WTC11 (cell line): ENCODE results near the gene IL12B. TPM values are rescaled to one million over a fixed set of nuclear protein-coding genes. Genes with fewer than 3 reads are reported as not detected.

ENCODE experiments used
- ATAC-seq: fragments of 200-7000 bp; cut with Tn5 transposase; 2 replicates; pipeline ENCODE4 v1.10.0; 2021; ENCODE audit warnings: mild to moderate bottlenecking, moderate library complexity
- CTCF ChIA-PET: fragments of 300-600 bp; sonication (Branson Sonifier 250); formaldehyde crosslinking; loops from one replicate; lab custom pipeline; 2021; ENCODE audit warnings: antibody characterized with exemption; lab: Charles Lee
- POLR2A ChIA-PET: fragments of 350-600 bp; sonication (Branson Sonifier 250); formaldehyde crosslinking; loops from one replicate; lab custom pipeline; 2021; ENCODE audit warnings: antibody characterized with exemption; lab: Charles Lee
- DNase-seq: peaks from one replicate; pipeline ENCODE4 v3.0.0; 2021; ENCODE audit warnings: low spot score
- H3K27ac Mint-ChIP-seq: 2 replicates; pipeline ENCODE4 v1.8.0; 2021; ENCODE audit warnings: mixed read lengths
- H3K27me3 Mint-ChIP-seq: 2 replicates; pipeline ENCODE4 v1.8.0; 2021; ENCODE audit warnings: low read depth, mild to moderate bottlenecking, moderate library complexity, mixed read lengths
- H3K36me3 Mint-ChIP-seq: 2 replicates; pipeline ENCODE4 v1.8.0; 2021; ENCODE audit warnings: mixed read lengths
- H3K4me1 Mint-ChIP-seq: 2 replicates; pipeline ENCODE4 v1.8.0; 2022; ENCODE audit warnings: mixed read lengths
- H3K4me3 Mint-ChIP-seq: 2 replicates; pipeline ENCODE4 v1.8.0; 2021; ENCODE audit warnings: mild to moderate bottlenecking, moderate library complexity, mixed read lengths
- H3K9me3 Mint-ChIP-seq: 2 replicates; pipeline ENCODE4 v1.8.0; 2021; ENCODE audit warnings: mixed read lengths
- CREB1 ChIP-seq: sonication (generic); formaldehyde crosslinking; IDR thresholded peaks from 2 replicates; pipeline ENCODE4 v1.8.0; 2023; ENCODE audit warnings: mild to moderate bottlenecking, missing genetic modification reagents
- FOXP1 ChIP-seq: sonication (generic); formaldehyde crosslinking; IDR thresholded peaks from 2 replicates; pipeline ENCODE4 v1.8.0; 2022; ENCODE audit warnings: missing genetic modification reagents, mild to moderate bottlenecking, moderate library complexity, borderline replicate concordance
- HMGA2 ChIP-seq: fragments of 250-450 bp; sonication (Bioruptor Pico); IDR thresholded peaks from 2 replicates; pipeline ENCODE4 v1.4.0; 2021; ENCODE audit warnings: mild to moderate bottlenecking, moderate library complexity
- HMGXB4 ChIP-seq: sonication (generic); formaldehyde crosslinking; IDR thresholded peaks from 2 replicates; pipeline ENCODE4 v1.8.1; 2023; ENCODE audit warnings: mild to moderate bottlenecking, moderate library complexity, missing genetic modification reagents
- KAT7 ChIP-seq: sonication (generic); formaldehyde crosslinking; IDR thresholded peaks from 2 replicates; pipeline ENCODE4 v1.8.1; 2023; ENCODE audit warnings: missing genetic modification reagents, mild to moderate bottlenecking, borderline replicate concordance
- MAX ChIP-seq: sonication (generic); formaldehyde crosslinking; IDR thresholded peaks from 2 replicates; pipeline ENCODE4 v1.8.0; 2022; ENCODE audit warnings: mild to moderate bottlenecking, missing genetic modification reagents
- MLX ChIP-seq: sonication (generic); formaldehyde crosslinking; IDR thresholded peaks from 2 replicates; pipeline ENCODE4 v1.8.1; 2023; ENCODE audit warnings: mild to moderate bottlenecking, missing genetic modification reagents, moderate library complexity
- MXD4 ChIP-seq: fragments of 250-450 bp; sonication (Bioruptor Pico); IDR thresholded peaks from 2 replicates; pipeline ENCODE4 v1.8.0; 2021; ENCODE audit warnings: mild to moderate bottlenecking, moderate library complexity, borderline replicate concordance
- MYBL2 ChIP-seq: sonication (generic); formaldehyde crosslinking; IDR thresholded peaks from 2 replicates; pipeline ENCODE4 v1.8.1; 2023; ENCODE audit warnings: mild to moderate bottlenecking, moderate library complexity, missing genetic modification reagents
- NR1H2 ChIP-seq: sonication (generic); formaldehyde crosslinking; IDR thresholded peaks from 2 replicates; pipeline ENCODE4 v1.9.0; 2021; ENCODE audit warnings: mild to moderate bottlenecking, moderate library complexity, missing genetic modification reagents
- PRRX2 ChIP-seq: fragments of 250-450 bp; sonication (Bioruptor Pico); IDR thresholded peaks from 2 replicates; pipeline ENCODE4 v1.8.0; 2021; ENCODE audit warnings: mild to moderate bottlenecking
- RELA ChIP-seq: sonication (generic); formaldehyde crosslinking; IDR thresholded peaks from 2 replicates; pipeline ENCODE4 v1.8.1; 2022; ENCODE audit warnings: missing genetic modification reagents, mild to moderate bottlenecking, borderline replicate concordance
- SMAD3 ChIP-seq: sonication (generic); formaldehyde crosslinking; IDR thresholded peaks from 2 replicates; pipeline ENCODE4 v1.8.0; 2022; ENCODE audit warnings: missing genetic modification reagents, mild to moderate bottlenecking, borderline replicate concordance
- SP1 ChIP-seq: sonication (generic); formaldehyde crosslinking; conservative IDR thresholded peaks from 2 replicates; pipeline ENCODE4 v1.8.1; 2022; ENCODE audit warnings: missing genetic modification reagents
- STAT6 ChIP-seq: sonication (generic); formaldehyde crosslinking; conservative IDR thresholded peaks from 2 replicates; pipeline ENCODE4 v1.8.1; 2023; ENCODE audit warnings: mild to moderate bottlenecking, low read depth, missing genetic modification reagents, moderate library complexity
- TEAD1 ChIP-seq: sonication (generic); formaldehyde crosslinking; IDR thresholded peaks from 2 replicates; pipeline ENCODE4 v1.8.0; 2022; ENCODE audit warnings: mild to moderate bottlenecking, missing genetic modification reagents
- TP53 ChIP-seq: sonication (generic); formaldehyde crosslinking; IDR thresholded peaks from 2 replicates; pipeline ENCODE4 v1.8.1; 2023; ENCODE audit warnings: mild to moderate bottlenecking, missing genetic modification reagents
- USF2 ChIP-seq: sonication (generic); formaldehyde crosslinking; IDR thresholded peaks from 2 replicates; pipeline ENCODE4 v1.8.1; 2023; ENCODE audit warnings: mild to moderate bottlenecking, missing genetic modification reagents, moderate library complexity
- ZBTB21 ChIP-seq: sonication (generic); formaldehyde crosslinking; IDR thresholded peaks from 2 replicates; pipeline ENCODE4 v1.8.1; 2023; ENCODE audit warnings: mild to moderate bottlenecking, missing genetic modification reagents, borderline replicate concordance
- ZNF425 ChIP-seq: fragments of 250-450 bp; sonication (Bioruptor Pico); conservative IDR thresholded peaks from 2 replicates; pipeline ENCODE4 v1.9.0; 2021; ENCODE audit warnings: mild to moderate bottlenecking
- total RNA-seq: library from RNA; stranded (reverse); gene quantifications from 3 replicates; pipeline ENCODE4 v1.2.3, GENCODE V29; 2021

The IL12B gene
- total RNA-seq, 1 experiment from 2014 or later = not detected

GRCh38 chr5:159273923-159274322, 56.4 kb downstream of the IL12B start:
- Mint-ChIP-seq H3K27me3 (no peaks in the 10 kb centered on the region), H3K27ac (no peak overlapping the region), H3K4me3 (no peak overlapping the region), H3K36me3 (peaks cover 49% of the 10 kb centered on the region), H3K9me3 (no peaks in the 10 kb centered on the region), H3K4me1 (no peaks in the 10 kb centered on the region)
- ChIA-PET POLR2A (no interaction called here), CTCF (interaction anchor here (1.8 kb wide), 1 partner anchor 117 kb away, joined by 6 read pairs; no protein-coding TSS in a partner anchor)
- DNase-seq (no peak), ATAC-seq (no peak)
- no peak for TF ChIP-seq HMGXB4 (CRISPR knock-in tag)
- TF ChIP-seq SMAD3 = no peak
- TF ChIP-seq FOXP1 (CRISPR knock-in tag) = no peak
- TF ChIP-seq STAT6 = no peak
- TF ChIP-seq MYBL2 (CRISPR knock-in tag) = no peak
- no peak for TF ChIP-seq MLX (CRISPR knock-in tag)
- TF ChIP-seq PRRX2 = no peak
- TF ChIP-seq CREB1 (CRISPR knock-in tag) = no peak
- TF ChIP-seq MXD4 (CRISPR knock-in tag) = no peak
- TF ChIP-seq ZNF425 (CRISPR knock-in tag) = no peak
- no peak for TF ChIP-seq TEAD1 (CRISPR knock-in tag)
- TF ChIP-seq NR1H2 = no peak
- TF ChIP-seq RELA (CRISPR knock-in tag) = no peak
- TF ChIP-seq HMGA2 (CRISPR knock-in tag) = no peak
- no peak for TF ChIP-seq TP53 (CRISPR knock-in tag)
- TF ChIP-seq USF2 (CRISPR knock-in tag) = no peak
- TF ChIP-seq KAT7 (CRISPR knock-in tag) = no peak
- no peak for TF ChIP-seq ZBTB21
- no peak for TF ChIP-seq SP1 (CRISPR knock-in tag)
- no peak for TF ChIP-seq MAX (CRISPR knock-in tag)
